RWPE2 (cell line): ENCODE data around the gene ADK.

Experiments used
- ATAC-seq: fragments of 200-7000 bp; cut with Tn5 transposase; 3 replicates; pipeline ENCODE4 v1.9.1; 2021; ENCODE audit warnings: low read depth
- DNase-seq: peaks from one replicate; pipeline ENCODE4 v3.0.0-alpha.2; 2020; ENCODE audit warnings: low spot score
- H3K27ac ChIP-seq: fragments of 450-650 bp; 2 replicates; pipeline ENCODE4 v1.5.1; 2017; ENCODE audit warnings: mild to moderate bottlenecking; ENCODE audit not compliant: poor library complexity, severe bottlenecking
- H3K27me3 ChIP-seq: fragments of 250-450 bp; sonication (Bioruptor Pico); 2 replicates; pipeline ENCODE4 v1.5.1; 2021; ENCODE audit warnings: mild to moderate bottlenecking, moderate library complexity; ENCODE audit not compliant: insufficient read depth, poor library complexity, severe bottlenecking
- H3K36me3 ChIP-seq: fragments of 250-450 bp; sonication (Bioruptor Pico); 2 replicates; pipeline ENCODE4 v1.5.1; 2020; ENCODE audit warnings: low read depth, mild to moderate bottlenecking, moderate library complexity
- H3K4me1 ChIP-seq: fragments of 250-450 bp; sonication (Bioruptor Pico); 2 replicates; pipeline ENCODE4 v1.5.1; 2021; ENCODE audit warnings: mild to moderate bottlenecking, moderate library complexity; ENCODE audit not compliant: insufficient read depth, poor library complexity, severe bottlenecking
- H3K4me3 ChIP-seq: fragments of 250-450 bp; sonication (Bioruptor Pico); 2 replicates; pipeline ENCODE4 v1.5.1; 2021; ENCODE audit warnings: mild to moderate bottlenecking, moderate library complexity; ENCODE audit not compliant: severe bottlenecking
- H3K9me3 ChIP-seq: fragments of 250-450 bp; sonication (Bioruptor Pico); 2 replicates; pipeline ENCODE4 v1.5.1; 2021; ENCODE audit warnings: mild to moderate bottlenecking, moderate library complexity; ENCODE audit not compliant: severe bottlenecking
- TF ChIP-seq, protein P1 (sequence below): fragments of 450-650 bp; IDR thresholded peaks from one replicate; pipeline ENCODE4 v1.5.1; 2017; ENCODE audit warnings: mild to moderate bottlenecking, moderate library complexity; ENCODE audit not compliant: poor library complexity, severe bottlenecking

Gene ADK

DNA sequence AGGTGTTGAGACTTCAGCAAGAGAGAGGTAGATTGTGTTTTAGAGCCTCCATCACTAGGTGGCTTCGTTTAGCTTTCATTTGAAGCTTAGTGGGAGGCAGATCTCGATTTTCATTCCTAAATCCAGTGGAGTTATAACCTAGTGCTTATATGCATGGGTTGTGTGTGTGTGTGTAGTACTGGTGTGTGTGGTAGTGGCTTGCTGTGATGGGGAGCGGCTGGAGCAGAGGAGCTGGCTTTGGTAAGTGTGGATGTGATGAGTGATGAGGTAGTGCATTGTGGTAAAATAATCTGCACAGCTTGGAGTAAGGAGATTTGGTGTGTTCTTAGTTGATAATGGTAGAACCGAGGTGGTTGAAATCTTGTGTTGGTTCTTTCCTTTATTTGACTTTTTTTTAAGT is 43.6 kb upstream of the ADK start:
- TF ChIP-seq, protein P1, sequence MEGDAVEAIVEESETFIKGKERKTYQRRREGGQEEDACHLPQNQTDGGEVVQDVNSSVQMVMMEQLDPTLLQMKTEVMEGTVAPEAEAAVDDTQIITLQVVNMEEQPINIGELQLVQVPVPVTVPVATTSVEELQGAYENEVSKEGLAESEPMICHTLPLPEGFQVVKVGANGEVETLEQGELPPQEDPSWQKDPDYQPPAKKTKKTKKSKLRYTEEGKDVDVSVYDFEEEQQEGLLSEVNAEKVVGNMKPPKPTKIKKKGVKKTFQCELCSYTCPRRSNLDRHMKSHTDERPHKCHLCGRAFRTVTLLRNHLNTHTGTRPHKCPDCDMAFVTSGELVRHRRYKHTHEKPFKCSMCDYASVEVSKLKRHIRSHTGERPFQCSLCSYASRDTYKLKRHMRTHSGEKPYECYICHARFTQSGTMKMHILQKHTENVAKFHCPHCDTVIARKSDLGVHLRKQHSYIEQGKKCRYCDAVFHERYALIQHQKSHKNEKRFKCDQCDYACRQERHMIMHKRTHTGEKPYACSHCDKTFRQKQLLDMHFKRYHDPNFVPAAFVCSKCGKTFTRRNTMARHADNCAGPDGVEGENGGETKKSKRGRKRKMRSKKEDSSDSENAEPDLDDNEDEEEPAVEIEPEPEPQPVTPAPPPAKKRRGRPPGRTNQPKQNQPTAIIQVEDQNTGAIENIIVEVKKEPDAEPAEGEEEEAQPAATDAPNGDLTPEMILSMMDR = no peak
- Histone ChIP-seq H3K4me1 (no peaks in the 10 kb centered on the region), H3K9me3 (no peaks in the 10 kb centered on the region), H3K36me3 (peaks cover 97% of the 10 kb centered on the region), H3K4me3 (no peak overlapping the region), H3K27ac (no peak overlapping the region), H3K27me3 (no peaks in the 10 kb centered on the region)
- DNase-seq (no peak), ATAC-seq (no peak)

DNA sequence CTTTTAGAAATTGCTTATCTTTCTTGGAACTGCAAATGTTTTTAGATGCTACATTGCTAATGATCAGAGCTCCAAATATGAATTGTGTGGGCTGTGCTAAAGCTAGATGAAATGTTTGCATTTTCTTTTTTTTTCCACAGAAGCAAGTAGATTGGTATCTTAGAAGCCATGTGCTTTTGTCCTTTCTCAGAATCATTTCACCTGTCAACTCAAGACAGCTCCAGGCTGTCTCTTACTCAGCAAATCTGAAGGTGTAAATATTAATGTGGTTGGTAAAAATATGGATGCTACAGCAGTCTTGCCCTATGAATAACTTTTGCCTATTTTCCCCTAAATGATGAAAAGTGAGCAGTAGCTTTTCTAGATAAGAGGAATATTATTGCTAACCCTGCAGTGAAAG is 41.6 kb upstream of the ADK start:
- Histone ChIP-seq H3K27me3 (no peaks in the 10 kb centered on the region), H3K36me3 (peaks cover 97% of the 10 kb centered on the region), H3K4me3 (no peak overlapping the region), H3K27ac (no peak overlapping the region), H3K9me3 (no peaks in the 10 kb centered on the region), H3K4me1 (peaks cover 3% of the 10 kb centered on the region)
- DNase-seq (no peak), ATAC-seq (no peak)
- TF ChIP-seq, protein P1 = no peak

DNA sequence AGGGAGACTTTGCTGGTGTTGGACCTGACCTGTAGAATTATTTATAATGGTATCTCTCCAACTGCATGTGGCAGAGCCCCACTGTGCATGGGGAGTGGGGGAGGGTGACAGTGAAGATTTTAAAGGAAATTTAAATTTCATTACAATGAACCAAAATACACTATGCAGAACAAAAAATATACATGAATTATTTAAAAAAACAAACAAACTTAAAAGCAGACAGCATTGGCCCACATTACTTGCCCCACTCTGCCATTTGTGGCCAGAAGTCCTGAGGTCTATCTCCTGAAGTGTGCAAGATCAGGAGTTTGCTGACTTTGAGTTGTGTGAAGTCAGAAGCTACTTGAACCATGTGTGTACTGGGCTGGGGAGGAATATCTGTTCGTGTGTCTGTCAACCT is 40.9 kb upstream of the ADK start:
- TF ChIP-seq, protein P1 = no peak
- Histone ChIP-seq H3K27me3 (no peaks in the 10 kb centered on the region), H3K27ac (no peak overlapping the region), H3K4me3 (no peak overlapping the region), H3K4me1 (peaks cover 3% of the 10 kb centered on the region), H3K9me3 (no peaks in the 10 kb centered on the region), H3K36me3 (peaks cover 97% of the 10 kb centered on the region)
- no peak for ATAC-seq
- DNase-seq = no peak

DNA sequence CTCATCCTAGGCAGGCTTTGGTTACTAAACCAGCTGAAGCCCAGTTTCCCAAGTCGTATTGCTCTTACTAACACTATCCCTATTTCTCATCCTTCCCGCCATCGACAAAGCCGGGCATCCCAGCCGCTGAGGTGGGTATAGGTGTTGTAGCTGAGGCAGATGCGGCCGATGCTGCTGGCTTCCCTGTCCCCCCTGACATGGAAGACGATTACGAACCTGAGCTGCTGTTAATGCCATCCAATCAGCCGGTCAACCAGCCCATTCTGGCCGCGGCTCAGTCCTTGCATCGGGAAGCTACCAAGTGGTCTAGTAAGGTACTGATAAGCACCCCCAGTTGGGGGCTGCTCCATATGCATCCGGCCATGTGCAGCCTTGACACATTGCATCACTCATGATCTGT is 39.2 kb upstream of the ADK start:
- H3K4me1 ChIP-seq = peaks cover 3% of the 10 kb centered on the region
- TF ChIP-seq, protein P1 = no peak
- no peak overlapping the region for H3K4me3 ChIP-seq
- H3K9me3 ChIP-seq = no peaks in the 10 kb centered on the region
- ATAC-seq (no peak), DNase-seq (no peak)
- H3K27ac ChIP-seq = no peak overlapping the region
- H3K27me3 ChIP-seq = no peaks in the 10 kb centered on the region
- H3K36me3 ChIP-seq = peaks cover 96% of the 10 kb centered on the region

DNA sequence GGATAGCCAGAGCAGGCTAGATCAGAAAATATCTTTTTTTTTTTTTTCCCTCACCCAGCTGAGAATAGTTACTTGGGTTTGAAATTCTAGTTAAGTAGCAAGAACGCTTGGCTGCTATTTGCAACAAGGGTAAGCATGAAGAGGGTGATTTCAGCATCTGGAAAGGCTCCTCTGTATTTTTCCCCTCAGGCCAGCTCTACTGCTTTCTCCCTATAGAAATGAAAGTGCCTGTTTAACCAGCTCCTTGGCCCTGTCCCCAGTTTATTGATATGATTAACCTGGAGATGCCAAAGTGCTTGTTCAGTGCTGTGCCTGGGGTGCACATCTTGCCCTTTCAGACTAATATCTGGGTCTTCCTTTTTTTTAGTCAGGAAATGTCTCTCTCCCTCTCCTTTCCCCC is 37.5 kb upstream of the ADK start:
- ATAC-seq = no peak

More for the DNA sequence above, 37.5 kb upstream of the ADK start:
- Histone ChIP-seq H3K36me3 (peaks cover 90% of the 10 kb centered on the region), H3K9me3 (no peaks in the 10 kb centered on the region), H3K4me1 (peaks cover 3% of the 10 kb centered on the region), H3K4me3 (no peak overlapping the region), H3K27ac (no peak overlapping the region), H3K27me3 (no peaks in the 10 kb centered on the region)
- TF ChIP-seq, protein P1 = no peak
- DNase-seq = no peak
